ENCODE data around the gene A4GALT. TPM values are rescaled to one million over a fixed set of nuclear protein-coding genes. Genes with fewer than 3 reads are reported as not detected.

The A4GALT gene
- total RNA-seq, 4 donors from 2014 or later = 6.7 to 11.6 (median 8.8) TPM

DNA sequence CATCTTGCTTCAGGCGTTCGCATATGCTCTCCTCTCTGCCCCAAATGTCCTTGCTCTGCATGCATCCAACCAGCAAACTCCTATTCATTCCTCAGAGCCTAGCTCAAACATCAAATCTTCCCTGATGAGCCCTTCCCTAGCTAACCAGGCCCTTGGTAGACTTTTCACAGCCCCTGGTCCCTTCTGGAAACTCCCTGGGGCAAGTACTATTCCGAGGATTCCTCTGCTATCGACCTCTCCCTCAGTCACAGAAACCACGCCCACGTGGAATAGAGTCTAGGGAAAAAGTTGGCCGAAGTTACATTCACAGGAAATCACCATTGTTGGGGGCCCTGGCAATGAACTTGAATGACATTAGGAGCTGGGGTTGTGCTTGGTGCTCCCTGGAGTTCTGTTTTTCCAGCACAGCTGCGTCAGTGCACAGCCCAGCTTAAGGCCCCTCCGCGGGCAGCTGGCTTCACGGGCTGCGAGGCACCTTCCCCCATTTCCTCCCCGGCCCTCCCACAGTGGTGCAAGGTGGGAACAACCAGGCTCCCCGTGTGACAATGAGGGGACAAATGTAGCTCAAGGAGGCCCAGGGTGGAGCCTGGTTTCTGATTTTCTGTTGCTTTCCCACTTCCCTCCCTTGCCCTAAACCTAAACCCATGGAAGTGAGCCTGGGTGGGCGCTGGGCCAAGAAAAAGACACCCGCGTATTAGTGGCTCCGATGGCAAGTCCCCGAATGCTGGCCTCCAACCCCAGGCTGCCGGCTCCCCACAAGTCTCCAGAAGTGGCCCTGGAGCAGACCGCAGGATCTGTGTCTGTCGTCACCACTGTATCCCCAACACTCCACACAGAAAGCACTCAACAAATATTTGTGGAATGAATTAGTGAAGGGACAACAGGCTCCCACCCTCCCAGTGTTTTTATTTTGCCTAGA is 76.0 kb downstream of the A4GALT start:
- no peaks in the 10 kb centered on the region for H3K9me3 ChIP-seq
- H3K36me3 ChIP-seq = no peaks in the 10 kb centered on the region
- peaks cover 71% of the 10 kb centered on the region for H3K4me1 ChIP-seq
- TF ChIP-seq POLR2AphosphoS5 (IDR thresholded peaks at IDR 0.05) = peak in 1 of 3 donors; percentile 1
- no peak for TF ChIP-seq POLR2A (IDR thresholded peaks at IDR 0.05)
- H3K27ac ChIP-seq = peak overlapping the region; percentile 97
- WGBS = 15% methylated on average over 15 of the region's 22 CpGs
- peak overlapping the region; percentile 95 for H3K4me3 ChIP-seq
- no peaks in the 10 kb centered on the region for H3K27me3 ChIP-seq
- no peak for DNase-seq (ENCODE audit: low spot score in 2 of 2)

DNA sequence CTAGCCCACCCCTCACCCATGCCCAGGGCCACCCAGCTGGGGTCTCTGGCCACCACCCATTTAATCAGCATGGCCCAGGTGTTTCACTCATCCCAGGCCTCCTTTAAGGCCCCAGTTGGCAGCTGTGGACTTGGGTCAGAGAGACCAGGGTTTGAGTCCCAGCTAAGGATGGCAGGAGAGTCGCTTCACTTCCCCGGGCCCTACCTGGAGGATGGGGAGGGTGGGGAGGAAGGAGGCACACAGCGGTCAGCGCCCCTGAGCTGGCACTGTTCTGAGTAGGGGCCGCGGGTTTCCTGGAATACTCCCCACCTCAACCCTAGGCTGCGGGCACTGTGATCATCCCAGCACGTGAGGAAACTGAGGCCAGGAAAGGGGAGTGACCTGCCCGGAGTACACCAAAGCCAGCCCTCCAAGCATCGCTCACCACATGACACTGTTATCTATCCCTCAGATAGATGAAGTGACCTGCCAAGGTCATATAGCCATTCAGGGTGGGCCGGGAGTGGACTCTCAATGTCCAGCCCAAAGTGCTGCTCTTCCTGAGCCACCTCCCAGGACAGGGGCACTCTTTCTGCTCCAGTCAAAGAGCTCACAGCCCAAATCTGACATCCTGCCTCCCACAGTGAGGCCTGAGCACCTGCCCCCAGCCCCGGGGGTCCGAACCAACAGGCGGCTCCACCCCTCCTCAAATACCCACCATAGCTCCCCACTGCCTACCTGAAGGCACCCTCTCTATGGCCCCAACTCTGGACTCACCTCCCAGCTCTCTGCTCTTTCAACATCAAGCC is 76.8 kb downstream of the A4GALT start:
- Histone ChIP-seq H3K27ac (peak overlapping the region; percentile 97), H3K4me1 (peaks cover 68% of the 10 kb centered on the region), H3K27me3 (no peaks in the 10 kb centered on the region), H3K36me3 (no peaks in the 10 kb centered on the region), H3K4me3 (peak overlapping the region; percentile 95), H3K9me3 (no peaks in the 10 kb centered on the region)
- WGBS = 93% methylated on average over 10 of the region's 14 CpGs
- TF ChIP-seq EP300 (IDR thresholded peaks at IDR 0.05) (no peak), POLR2AphosphoS5 (IDR thresholded peaks at IDR 0.05) (no peak), POLR2A (IDR thresholded peaks at IDR 0.05) (no peak)
- TF ChIP-seq, protein P1, sequence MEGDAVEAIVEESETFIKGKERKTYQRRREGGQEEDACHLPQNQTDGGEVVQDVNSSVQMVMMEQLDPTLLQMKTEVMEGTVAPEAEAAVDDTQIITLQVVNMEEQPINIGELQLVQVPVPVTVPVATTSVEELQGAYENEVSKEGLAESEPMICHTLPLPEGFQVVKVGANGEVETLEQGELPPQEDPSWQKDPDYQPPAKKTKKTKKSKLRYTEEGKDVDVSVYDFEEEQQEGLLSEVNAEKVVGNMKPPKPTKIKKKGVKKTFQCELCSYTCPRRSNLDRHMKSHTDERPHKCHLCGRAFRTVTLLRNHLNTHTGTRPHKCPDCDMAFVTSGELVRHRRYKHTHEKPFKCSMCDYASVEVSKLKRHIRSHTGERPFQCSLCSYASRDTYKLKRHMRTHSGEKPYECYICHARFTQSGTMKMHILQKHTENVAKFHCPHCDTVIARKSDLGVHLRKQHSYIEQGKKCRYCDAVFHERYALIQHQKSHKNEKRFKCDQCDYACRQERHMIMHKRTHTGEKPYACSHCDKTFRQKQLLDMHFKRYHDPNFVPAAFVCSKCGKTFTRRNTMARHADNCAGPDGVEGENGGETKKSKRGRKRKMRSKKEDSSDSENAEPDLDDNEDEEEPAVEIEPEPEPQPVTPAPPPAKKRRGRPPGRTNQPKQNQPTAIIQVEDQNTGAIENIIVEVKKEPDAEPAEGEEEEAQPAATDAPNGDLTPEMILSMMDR (IDR thresholded peaks at IDR 0.05) = no peak
- no peak for DNase-seq (ENCODE audit: low spot score in 2 of 2)

DNA sequence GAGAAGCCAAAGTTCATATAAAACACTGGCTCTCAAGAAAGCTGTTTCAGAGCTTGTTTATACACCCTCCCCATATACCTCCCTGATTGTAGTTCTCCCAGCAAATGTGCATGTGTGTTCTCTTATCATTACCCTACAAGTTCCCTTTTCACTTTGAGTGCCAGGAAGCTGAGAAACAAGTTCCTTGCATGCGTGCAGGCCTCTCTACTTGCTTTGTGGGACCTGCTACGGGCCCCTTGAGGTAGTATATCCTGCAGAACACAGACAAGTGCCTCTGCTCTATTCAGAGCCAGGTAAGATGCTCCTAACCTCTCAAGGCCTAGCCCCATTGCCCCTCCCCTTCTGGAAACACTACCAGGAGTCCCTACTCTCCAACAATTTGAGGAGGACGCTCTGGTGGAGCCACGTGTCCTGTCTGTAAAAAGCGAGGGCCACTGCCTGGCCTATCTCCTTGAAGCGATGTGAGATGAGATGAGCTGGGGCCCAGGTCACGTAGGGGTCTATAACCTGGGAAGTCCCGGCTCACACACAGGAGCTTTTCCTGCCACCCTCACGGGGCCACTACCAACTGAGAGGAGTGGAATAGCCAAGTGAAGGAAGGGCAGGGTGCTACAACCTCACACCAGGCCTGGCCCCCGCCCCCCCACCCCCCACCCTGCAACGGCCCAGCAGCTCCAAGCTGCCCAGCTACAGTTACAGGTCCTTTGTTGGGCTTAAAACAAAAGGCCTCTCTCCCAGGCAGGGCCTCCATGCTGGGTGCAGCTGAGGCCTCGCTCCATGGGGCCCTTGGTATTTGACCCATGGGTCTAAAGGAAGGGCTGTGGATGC is 77.7 kb downstream of the A4GALT start:
- no peak for DNase-seq (ENCODE audit: low spot score in 2 of 2)
- Histone ChIP-seq H3K27me3 (no peaks in the 10 kb centered on the region), H3K4me3 (no peak overlapping the region), H3K27ac (peak overlapping the region; percentile 97), H3K36me3 (no peaks in the 10 kb centered on the region), H3K4me1 (peaks cover 61% of the 10 kb centered on the region), H3K9me3 (no peaks in the 10 kb centered on the region)
- WGBS = 54% methylated on average over 6 of the region's 12 CpGs
- TF ChIP-seq EP300 (IDR thresholded peaks at IDR 0.05) (no peak), POLR2A (IDR thresholded peaks at IDR 0.05) (no peak)
- TF ChIP-seq, protein P1 (IDR thresholded peaks at IDR 0.05) = no peak

Other genes with a start within 250 kb of the A4GALT start
- 10 to 100 TPM; 19.0 to 31.3 (median 23.5) TPM for gene RRP7A, start 201.1 kb downstream of the A4GALT start, total RNA-seq
- 10 to 100 TPM; 13.0 to 96.1 (median 52.1) TPM for gene SERHL2, start 166.9 kb downstream of the A4GALT start, total RNA-seq
- 10 to 100 TPM; 32.4 to 61.1 (median 45.7) TPM for gene POLDIP3, start 106.0 kb downstream of the A4GALT start, total RNA-seq
- gene ATP5MGL, start 80.3 kb downstream of the A4GALT start, total RNA-seq = 1 to 10 TPM in 3 of 4 donors, not detected in 1; 1.3 to 3.9 (median 1.5) TPM
- gene CYB5R3, start 71.5 kb downstream of the A4GALT start, total RNA-seq = 100 to 1,000 TPM; 107 to 159 (median 138) TPM
- gene ARFGAP3, start 136.4 kb upstream of the A4GALT start, total RNA-seq = 10 to 100 TPM; 26.7 to 33.3 (median 31.8) TPM